ENCODE measurements around the gene DGAT2L6.

DGAT2L6 gene

GRCh38 chrX:70253377-70254062 lies 76.2 kb downstream of the DGAT2L6 start:
- H3K9me3 ChIP-seq (ENCODE audit: low read length) = no peaks in the 10 kb centered on the region
- no peaks in the 10 kb centered on the region for H3K27me3 ChIP-seq (ENCODE audit: insufficient read depth, low read length)
- no peaks in the 10 kb centered on the region for H4K20me1 ChIP-seq (ENCODE audit: insufficient read depth, low read length)
- no peaks in the 10 kb centered on the region for H3K36me3 ChIP-seq (ENCODE audit: insufficient read depth, low read length)
- H3K4me3 ChIP-seq (ENCODE audit: low read depth, low read length, poor library complexity, severe bottlenecking) = no peak overlapping the region
- no peak overlapping the region for H3K4me2 ChIP-seq (ENCODE audit: low read length)
- no peak overlapping the region for H3K27ac ChIP-seq (ENCODE audit: low read depth, low read length, poor library complexity, severe bottlenecking)
- no peak overlapping the region for H3K9ac ChIP-seq (ENCODE audit: low read length)
- H3K9me2 ChIP-seq (ENCODE audit: low read depth, low read length) = no peaks in the 10 kb centered on the region
- H3K4me1 ChIP-seq (ENCODE audit: insufficient read depth, low read length, severe bottlenecking) = no peaks in the 10 kb centered on the region
- H2AFZ ChIP-seq (ENCODE audit: low read length) = no peak overlapping the region
- H3F3A ChIP-seq (ENCODE audit: insufficient read depth, low read length) = no peaks in the 10 kb centered on the region
- TF ChIP-seq EZH2 (IDR thresholded peaks at IDR 0.05; ENCODE audit: borderline replicate concordance, low read length) = no peak
- TF ChIP-seq CTCF (IDR thresholded peaks at IDR 0.05; ENCODE audit: low read length) = no peak
- no peaks in the 10 kb centered on the region for H3K79me2 ChIP-seq (ENCODE audit: insufficient read depth, low read length)

- Histone ChIP-seq H3K9me3 (ENCODE audit: low read length) (no peaks in the 10 kb centered on the region), H3K4me2 (ENCODE audit: low read length) (no peak overlapping the region), H4K20me1 (ENCODE audit: insufficient read depth, low read length) (no peaks in the 10 kb centered on the region), H3K27ac (ENCODE audit: low read depth, low read length, poor library complexity, severe bottlenecking) (no peak overlapping the region), H3K4me1 (ENCODE audit: insufficient read depth, low read length, severe bottlenecking) (no peaks in the 10 kb centered on the region), H3K79me2 (ENCODE audit: insufficient read depth, low read length) (no peaks in the 10 kb centered on the region), H2AFZ (ENCODE audit: low read length) (no peak overlapping the region), H3F3A (ENCODE audit: insufficient read depth, low read length) (no peaks in the 10 kb centered on the region), H3K27me3 (ENCODE audit: insufficient read depth, low read length) (no peaks in the 10 kb centered on the region), H3K9ac (ENCODE audit: low read length) (no peak overlapping the region), H3K9me2 (ENCODE audit: low read depth, low read length) (no peaks in the 10 kb centered on the region), H3K36me3 (ENCODE audit: insufficient read depth, low read length) (no peaks in the 10 kb centered on the region), H3K4me3 (ENCODE audit: low read depth, low read length, poor library complexity, severe bottlenecking) (no peak overlapping the region)
- TF ChIP-seq CTCF (IDR thresholded peaks at IDR 0.05; ENCODE audit: low read length) = no peak
- TF ChIP-seq EZH2 (IDR thresholded peaks at IDR 0.05; ENCODE audit: borderline replicate concordance, low read length) = no peak
Measured at GRCh38 chrX:70254063-70254400, 76.7 kb downstream of the DGAT2L6 start.

- H3K9me3 ChIP-seq (ENCODE audit: low read length) = no peaks in the 10 kb centered on the region
- no peak overlapping the region for H3K4me3 ChIP-seq (ENCODE audit: low read depth, low read length, poor library complexity, severe bottlenecking)
- no peaks in the 10 kb centered on the region for H3K27me3 ChIP-seq (ENCODE audit: insufficient read depth, low read length)
- no peaks in the 10 kb centered on the region for H3K9me2 ChIP-seq (ENCODE audit: low read depth, low read length)
- H3K9ac ChIP-seq (ENCODE audit: low read length) = no peak overlapping the region
- H3K4me1 ChIP-seq (ENCODE audit: insufficient read depth, low read length, severe bottlenecking) = no peaks in the 10 kb centered on the region
- H3F3A ChIP-seq (ENCODE audit: insufficient read depth, low read length) = no peaks in the 10 kb centered on the region
- H3K79me2 ChIP-seq (ENCODE audit: insufficient read depth, low read length) = no peaks in the 10 kb centered on the region
- no peak overlapping the region for H3K4me2 ChIP-seq (ENCODE audit: low read length)
- no peak overlapping the region for H3K27ac ChIP-seq (ENCODE audit: low read depth, low read length, poor library complexity, severe bottlenecking)
- no peaks in the 10 kb centered on the region for H3K36me3 ChIP-seq (ENCODE audit: insufficient read depth, low read length)
- no peak overlapping the region for H2AFZ ChIP-seq (ENCODE audit: low read length)
- no peak for TF ChIP-seq CTCF (IDR thresholded peaks at IDR 0.05; ENCODE audit: low read length)
- no peak for TF ChIP-seq EZH2 (IDR thresholded peaks at IDR 0.05; ENCODE audit: borderline replicate concordance, low read length)
- no peaks in the 10 kb centered on the region for H4K20me1 ChIP-seq (ENCODE audit: insufficient read depth, low read length)
Measured at GRCh38 chrX:70254909-70255308, 77.6 kb downstream of the DGAT2L6 start.
